Stimulated activated CD8-positive, alpha-beta memory T cell treated with anti-CD3 and anti-CD28 coated beads, Interleukin-12 subunit alpha, Interleukin-12 subunit beta, amount 100 ng/mL, for 1 hour (primary cell): ENCODE measurements around the gene BAG2.

Experiments used
- DNase-seq: peaks from one replicate; pipeline ENCODE4 v3.0.0-alpha.2; 2020; ENCODE audit warnings: low read depth

Gene BAG2

DNA sequence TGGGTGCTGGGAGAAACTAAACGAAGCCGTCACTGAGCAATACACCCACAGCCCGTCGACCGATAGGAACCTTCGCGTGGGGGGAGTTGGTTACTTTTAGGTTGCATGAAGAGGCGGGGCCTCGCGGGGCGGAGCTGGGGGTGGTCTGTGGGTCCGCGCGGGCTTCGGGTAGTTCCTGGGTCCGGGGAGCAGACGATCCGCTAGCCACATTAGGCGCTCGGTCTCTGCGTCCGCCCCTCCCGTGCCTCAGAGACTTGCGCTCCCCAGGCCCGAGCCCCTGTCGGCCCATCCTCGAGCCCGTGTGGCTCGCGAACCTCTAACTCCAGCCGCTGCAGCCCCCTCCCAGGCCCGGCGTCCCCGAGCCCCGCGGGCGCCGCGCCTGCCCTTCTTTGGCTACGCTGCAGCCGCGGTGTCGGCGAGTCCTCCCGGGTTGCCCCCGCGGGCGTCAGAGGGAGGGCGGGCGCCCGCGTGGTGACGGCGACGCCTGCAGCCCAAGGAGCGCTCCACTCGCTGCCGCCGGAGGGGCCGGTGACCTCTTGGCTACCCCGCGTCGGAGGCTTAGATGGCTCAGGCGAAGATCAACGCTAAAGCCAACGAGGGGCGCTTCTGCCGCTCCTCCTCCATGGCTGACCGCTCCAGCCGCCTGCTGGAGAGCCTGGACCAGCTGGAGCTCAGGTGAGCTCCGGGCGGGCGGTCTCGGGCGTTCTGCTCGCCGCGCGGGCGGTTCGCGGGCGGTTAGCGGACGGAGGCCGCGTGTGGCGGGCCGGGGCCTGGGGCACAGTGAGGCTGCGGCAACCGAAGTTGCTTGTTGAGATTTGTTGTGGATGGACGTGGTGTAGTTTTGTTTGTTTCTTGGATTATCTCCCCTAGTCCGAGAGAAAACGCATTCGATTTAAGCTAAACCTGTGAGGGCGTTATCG, at the start of gene BAG2:
Gene BAG2 (plus strand): TSS at position 191 of the 920 bp plus-strand sequence. CDS start 372 bp downstream, at position 563.
- DNase-seq, result peak; percentile 83

DNA sequence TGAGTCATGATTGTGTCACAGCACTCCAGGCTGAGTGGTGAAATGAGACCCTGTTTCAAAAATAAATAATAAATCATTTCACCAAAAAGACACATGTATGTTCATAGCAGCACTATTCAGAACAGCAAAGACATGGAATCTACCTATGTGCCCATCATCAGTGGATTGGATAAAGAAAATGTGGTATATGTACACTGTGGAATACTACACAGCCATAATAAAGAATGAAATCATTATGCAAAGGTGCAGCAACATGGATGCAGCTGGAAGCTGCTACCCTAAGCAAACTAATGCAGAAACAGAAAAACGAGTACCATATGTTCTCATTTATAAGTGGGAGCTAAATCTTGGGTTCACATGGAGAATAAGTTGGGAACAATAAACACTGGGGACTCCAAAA, 49.0 kb upstream of the BAG2 start:
- DNase-seq, result no peak

DNA sequence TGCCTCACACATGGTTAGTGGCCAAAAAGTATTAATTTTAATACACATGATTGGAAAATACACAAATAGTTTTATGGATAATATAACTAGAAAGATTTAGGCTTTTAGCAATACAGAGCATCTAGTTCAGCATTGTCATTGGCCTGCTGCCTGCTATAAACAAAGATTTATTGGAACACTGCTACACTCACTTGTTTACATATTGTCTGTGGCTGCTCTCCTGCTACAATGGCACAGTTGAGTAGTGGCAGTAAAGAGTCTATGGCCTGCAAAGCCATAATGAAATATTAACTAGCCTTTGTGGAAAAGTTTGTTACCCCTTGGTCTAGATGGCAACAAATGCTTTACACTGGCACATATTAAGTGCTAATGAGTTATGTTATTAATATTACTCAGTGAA, 44.4 kb upstream of the BAG2 start:
- no peak for DNase-seq

DNA sequence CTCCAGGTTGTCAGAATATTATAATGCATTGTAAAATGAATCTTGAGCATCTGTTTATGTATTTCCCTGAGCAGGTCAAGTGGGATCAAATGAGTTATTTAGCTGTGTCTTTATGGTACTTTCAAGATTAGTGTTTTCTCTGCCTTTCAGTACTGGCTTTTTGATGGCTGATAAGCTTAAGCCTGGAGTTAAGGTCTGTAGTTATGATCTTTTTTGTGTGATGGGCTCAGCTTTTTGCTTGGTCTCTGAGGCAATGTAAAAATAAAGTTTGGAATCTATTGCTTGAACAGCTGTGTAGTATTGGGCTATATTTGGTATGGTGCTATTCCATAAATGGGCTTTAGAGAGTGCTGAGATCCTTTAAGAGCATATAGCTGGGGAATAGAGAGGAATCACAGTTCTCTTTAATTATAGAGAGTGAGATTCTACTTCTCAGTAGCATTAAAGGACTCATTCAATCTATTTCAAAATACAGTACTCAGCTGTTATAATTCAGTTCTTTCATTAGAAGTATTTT, 41.4 kb upstream of the BAG2 start:
- DNase-seq, result no peak

DNA sequence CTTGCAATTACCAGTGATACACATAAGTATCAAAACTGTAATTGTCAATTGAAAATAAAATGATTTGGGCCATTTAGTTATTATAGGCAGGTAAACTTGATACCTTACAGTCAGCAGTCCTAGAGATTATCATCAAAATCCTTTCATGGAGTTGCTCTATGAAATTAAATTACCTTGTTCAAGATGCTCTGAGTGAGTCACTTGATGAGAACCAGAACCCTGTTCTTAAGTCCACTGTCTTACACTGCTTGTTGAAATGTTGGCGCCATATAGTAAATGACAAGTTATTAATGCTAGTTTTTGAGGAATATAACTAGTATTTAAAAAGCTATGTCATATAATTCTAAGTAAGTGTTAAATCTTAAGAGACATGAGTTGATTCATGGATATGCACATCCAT, 37.2 kb upstream of the BAG2 start:
- no peak for DNase-seq

DNA sequence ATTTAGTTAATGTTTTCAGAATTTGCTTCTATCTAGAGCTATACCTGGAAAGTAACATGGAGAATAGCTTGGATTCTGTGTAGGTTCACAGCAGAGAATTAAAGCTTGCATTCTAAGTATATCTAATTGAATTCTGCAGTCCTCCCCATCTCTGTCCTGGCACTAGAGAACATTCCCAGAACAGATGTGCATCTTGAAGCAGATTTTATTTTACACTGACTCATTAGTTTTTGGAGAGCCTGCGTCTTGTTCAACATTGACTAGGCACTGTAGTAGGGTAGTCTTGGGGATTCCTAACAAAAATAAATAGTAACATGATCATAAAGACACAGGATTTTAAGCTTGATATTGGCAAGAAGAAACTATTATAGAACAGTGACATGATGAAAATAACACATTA, 36.2 kb upstream of the BAG2 start:
- DNase-seq, result no peak

DNA sequence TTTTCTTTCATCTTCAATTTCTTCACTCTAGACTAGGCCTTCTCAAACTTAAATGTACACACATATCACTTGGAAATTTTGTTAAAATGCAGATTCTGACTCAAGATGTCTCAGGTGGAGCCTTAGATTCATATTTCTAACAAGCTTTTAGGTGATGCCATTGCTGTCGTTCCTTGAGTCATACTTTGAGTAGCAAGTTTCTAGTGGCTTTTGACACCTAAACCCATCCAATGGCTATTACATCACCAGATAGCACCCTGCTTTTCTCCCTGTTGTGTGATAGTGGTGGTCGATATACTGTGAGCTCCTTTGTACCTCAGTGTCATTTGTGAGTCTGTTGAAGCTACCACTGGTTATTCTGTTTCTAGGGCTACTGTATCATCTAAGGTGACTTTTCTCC, 34.8 kb upstream of the BAG2 start:
- DNase-seq, result no peak

DNA sequence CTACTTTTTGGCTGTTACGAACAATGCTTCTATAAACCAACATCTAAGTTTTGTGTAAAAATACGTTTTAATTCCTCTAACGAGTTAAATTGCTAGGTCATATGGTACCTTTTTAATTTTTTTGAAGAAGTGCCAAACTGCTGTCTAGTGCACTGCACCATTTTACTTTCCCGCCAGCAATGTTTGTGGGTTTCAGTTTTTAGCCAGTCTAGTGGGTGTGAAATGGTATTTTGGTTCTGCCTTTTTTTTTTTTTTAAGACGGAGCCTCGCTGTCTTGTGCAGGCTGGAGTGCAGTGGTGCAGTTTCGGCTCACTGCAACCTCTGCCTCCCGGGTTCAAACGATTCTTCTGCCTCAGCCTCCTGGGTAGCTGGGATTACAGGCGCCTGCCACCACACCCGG, 34.1 kb upstream of the BAG2 start:
- DNase-seq, result no peak

DNA sequence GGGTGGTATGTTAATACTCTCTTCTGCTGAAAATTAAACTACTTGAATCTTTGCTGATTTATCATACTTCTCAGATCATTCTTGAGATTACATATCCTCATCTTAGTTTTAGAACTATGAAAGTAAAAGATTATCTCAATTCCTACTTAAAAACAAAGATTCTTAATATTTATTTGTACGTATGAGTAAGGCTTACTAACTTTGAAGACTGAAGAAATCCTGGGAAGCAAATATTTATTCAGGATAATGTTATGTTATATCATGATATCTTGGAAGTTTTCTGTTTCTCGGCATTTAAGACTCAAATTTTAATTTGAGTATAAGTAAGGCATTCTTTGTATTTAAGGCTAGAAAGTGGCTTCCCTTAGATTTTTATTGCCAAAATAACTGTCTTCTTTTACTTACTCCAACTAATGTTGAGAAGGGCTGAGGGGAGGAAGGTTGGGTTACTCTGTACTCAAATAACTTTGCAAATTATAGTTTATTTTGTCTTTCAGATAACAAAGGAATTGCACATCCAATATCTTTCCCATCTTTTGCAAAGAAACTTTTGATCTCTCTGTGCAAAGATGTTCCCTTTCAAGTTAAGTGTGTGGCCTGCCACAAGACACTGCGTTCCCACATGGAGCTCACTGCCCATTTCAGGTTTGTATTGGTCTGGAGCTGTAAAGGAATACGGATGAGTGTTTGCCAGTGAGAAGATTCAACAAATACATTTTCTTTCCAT, 30.5 kb upstream of the BAG2 start:
- no peak for DNase-seq

DNA sequence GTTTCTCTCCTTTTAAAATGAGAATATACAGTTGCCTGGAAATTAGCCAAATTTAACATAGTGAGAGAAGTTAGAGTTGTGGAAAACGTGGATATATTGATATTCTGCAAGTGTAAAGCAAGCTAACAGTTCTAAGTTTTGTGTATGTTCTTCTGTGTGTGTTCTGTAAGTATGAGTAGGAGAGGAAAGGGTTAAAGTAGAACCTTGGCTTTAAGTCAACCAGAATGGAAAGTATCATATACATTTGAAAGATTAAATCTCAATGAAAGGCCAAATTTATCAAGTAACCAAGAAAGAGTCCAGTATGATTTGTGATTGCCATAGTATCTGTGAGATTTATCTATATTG, 30.0 kb upstream of the BAG2 start:
- no peak for DNase-seq

DNA sequence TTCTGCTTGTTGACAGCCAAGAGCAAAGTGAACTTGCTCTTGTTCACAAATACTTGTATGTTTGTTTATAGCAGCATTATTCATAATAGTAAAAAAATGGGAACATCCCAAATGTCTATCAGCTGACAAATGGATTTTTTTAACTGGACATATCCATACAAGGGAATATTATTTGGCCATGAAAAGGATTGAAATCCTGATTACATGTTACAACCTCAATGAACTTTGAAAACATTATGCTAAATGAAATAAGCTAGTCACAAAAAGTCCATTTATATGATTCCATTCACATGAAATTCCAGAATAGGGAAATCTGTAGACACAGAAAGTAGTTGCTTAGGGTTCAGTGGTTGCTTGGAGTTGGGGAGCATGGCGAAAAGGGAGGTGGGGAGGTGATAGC, 28.4 kb upstream of the BAG2 start:
- DNase-seq, result no peak

DNA sequence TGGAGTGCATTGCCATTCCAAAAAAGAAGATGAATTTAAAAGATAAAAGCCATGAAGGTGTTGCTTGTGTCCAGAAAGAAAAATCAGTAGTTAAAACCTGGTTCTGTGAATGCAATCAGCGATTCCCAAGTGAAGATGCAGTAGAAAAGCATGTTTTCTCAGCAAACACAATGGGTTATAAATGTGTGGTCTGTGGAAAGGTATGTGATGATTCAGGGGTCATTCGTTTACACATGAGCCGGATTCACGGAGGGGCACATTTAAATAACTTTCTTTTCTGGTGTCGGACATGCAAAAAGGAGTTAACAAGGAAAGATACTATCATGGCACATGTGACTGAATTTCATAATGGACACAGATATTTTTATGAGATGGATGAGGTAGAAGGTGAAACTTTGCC, 24.7 kb upstream of the BAG2 start:
- DNase-seq, result no peak

DNA sequence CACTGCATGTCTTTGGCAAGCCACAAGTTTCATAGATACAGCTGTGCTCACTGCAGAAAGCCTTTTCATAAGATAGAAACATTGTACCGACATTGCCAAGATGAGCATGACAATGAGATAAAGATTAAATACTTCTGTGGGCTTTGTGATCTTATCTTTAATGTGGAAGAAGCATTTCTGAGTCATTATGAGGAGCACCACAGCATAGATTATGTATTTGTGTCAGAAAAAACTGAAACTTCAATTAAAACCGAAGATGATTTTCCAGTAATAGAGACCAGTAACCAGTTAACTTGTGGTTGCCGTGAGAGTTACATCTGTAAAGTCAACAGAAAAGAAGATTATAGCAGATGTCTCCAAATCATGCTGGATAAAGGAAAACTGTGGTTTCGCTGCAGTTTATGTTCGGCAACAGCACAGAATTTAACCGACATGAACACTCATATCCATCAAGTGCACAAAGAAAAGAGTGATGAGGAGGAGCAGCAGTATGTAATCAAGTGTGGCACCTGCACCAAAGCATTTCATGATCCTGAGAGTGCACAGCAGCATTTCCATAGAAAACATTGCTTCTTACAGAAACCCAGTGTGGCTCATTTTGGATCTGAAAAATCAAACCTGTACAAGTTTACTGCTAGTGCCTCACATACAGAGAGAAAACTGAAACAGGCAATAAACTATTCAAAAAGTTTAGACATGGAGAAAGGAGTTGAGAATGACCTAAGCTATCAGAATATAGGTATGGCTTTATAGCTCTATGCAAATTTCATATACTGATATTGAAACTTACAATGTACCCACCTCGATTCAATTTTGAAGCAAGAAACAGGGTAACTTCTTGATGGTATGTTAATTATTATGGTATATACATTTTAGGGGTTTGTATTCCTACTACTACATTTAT, 23.9 kb upstream of the BAG2 start:
- DNase-seq, result no peak

DNA sequence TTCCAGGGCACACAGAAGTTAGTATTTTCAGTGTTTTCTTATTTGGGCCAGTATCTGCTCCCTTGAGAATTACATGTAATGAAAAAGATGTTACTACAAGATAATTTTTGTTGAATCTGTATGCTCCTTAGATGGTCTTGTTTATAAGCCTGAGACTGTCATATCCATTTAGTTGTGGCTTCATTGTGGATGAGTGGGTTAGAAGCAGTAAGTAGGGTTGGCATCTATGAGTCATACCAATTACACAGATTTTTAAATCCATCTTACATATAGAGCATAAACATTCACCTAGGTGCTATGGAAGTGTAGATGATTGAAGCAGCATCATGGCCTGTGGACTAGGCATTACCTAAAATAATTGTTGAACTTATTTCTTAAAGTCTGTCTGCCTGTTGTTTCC, 13.5 kb upstream of the BAG2 start:
- DNase-seq, result no peak

DNA sequence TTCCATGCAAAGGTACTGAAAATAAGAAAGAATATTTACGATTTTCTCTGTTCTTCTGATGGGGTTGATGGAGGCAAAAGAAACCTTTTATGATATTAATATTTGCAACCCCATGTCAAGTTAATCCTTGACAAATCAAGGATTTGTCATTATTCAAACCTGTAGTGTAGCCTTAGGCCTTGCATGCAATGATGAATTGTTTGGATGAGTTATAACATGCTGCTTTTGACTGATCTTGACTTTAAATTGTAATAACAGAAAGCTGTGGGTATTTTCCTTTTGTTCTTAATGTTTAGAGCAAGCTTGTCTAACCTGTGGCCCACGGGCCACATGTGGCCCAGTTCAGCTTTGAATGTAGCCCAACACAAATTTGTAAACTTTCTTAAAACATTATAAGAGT, 13.0 kb upstream of the BAG2 start:
- DNase-seq, result no peak

DNA sequence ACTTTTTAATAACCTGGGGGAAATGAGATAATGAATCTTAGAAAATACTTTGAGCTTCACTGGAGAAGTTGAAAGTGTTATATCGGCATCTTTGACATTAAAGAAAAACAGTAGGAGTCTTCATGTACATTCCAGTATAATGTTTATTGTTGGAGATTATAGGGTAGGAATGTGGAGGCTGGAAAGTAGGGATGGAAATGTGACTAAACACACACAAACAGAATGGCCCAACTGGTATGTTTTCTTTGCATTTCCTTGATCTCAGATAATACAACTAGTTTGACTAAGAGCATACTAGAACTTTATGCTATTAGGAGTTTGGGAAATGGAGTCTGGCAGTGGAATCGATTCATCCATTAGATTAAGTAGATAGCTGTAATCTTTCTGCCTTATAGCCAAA, 10.1 kb upstream of the BAG2 start:
- DNase-seq, result no peak

DNA sequence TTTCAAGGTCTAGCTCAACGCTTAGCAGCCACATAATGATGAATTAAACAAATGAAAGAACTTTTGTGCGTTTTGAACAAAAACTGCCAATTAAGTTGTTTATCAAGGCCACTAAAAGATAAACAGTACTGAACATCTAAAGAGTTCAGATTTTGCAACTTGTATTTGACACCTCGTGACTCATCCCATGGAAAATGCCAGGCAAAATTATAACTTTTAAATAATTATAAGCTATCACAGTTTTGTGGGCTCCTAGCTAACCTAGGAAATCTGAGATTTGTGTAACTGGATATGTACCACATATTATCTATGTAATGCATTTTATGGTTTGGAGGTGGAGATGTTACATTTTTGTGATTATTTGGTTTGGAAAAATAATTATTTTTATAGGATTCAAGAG, 9.6 kb upstream of the BAG2 start:
- DNase-seq, result no peak

DNA sequence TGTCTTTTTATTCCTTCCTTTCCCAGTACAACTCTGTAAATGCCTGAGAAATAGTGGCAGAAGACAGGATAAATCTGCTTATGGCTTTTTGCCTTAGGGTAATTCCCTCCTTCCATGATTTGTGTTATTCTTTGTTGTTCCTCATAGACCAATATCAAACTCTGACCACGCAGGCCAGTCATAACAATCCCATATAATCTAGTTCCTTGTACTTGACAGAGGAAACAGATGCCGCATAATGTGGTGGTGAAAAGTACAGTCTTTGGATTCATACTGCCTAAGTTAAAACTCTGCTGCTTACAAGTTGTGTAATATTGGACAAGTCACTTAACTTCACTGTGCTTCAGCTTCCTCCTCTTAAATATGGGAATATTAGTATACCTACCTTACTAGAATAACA, 8.2 kb upstream of the BAG2 start:
- DNase-seq, result no peak

DNA sequence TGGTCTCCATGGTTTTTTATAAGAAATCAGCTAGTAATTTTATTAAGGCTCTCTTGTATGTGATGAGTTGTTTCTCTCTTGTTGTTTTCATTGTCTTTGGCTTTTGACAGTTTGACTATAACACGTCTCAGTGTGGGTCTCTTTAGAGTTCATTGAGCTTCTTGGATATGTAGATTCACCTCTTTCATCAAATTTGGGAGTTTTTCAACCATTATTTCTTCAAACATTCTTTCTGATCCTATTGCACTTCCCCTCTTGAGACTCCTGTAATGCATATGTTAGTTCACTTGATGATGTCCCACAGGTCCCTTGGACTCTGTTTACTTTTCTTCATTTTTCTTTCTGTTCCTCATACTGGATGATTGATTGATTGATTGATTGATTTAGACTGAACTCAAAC, 7.0 kb upstream of the BAG2 start:
- no peak for DNase-seq

DNA sequence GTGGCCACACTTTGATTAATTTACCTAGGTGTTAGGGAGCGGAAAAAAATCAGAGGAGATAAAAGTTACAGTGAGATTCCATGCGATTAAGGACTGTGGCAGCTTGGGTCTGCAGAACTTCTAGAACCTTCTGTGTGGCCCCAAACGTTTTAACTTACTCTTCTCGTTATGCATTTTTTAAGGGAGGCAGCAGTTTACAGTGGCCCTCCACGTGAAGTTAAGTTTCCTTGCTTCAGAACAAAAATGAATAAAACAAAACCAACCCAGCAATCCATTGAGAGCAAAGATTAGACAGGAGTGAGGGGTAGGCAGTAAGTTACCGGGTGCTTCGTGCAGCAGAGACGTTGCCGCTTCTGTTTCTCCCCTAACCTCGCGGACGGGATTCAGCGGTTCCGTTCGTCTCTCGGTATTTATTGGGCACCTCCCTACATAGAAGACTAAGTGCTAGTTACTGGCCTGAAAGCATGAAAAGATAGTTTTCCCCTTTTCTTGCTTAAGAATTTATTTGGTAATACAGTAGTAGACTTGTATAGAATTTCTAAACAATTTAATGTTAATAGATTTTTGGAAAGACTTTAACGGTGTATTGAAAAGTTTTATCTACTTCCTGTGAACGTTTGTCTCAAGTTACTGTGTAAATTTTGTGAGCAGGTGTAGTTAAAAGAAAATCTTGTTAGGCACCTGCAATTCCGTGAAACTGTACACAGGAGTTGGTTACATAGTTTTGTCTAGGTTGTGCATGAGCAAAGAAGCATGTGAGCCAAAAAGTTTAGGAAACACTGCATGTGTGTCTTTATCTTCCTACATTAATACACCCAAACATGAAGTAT, 1.1 kb downstream of the BAG2 start:
- no peak for DNase-seq

DNA sequence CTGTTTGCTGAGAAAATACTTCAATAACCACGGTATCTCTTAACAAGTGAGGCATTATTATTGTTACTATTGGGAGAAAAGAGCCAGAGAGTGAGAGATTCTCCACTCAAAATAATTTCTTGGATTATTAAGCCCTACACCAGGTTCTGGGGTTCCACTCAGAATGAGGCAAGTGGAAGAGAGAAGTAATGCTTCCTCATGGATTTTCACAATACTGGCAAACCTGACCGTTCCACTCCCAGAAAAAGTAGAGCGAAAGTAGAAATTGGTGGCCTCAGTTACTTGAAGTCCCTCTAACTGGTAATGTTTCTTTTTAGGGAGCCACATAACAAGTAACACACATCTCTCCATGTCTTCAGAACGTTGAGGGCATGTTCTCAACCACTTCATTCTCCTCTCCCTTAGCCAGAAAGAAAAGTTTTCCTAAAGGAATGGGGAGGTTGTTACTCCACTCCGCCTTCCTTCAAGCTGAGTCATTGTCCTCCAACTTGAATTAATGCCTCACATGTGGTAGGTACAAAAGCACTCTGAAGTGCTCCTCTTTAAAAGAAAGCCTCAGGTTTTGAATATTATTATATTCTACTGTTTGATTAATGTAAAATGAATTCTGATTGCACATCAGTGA, 1.9 kb downstream of the BAG2 start:
- DNase-seq, result no peak
